ENCODE data around the gene FBLL1.
A peak's percentile ranks its signal among the peaks of the same experiment; 100 is the strongest.
"Not testable (repeated sequence)": the region's sequence is repeated elsewhere in the genome, so short reads cannot be mapped to it uniquely, and the experiment has no call there.

Gene FBLL1

GRCh38 chr5:168528521-168529373, at the start of gene FBLL1:
FBLL1 (plus strand) TSS chr5:168529305; CDS start chr5:168529505, 200 bp downstream.
- DNase-seq (ENCODE audit: low read depth in 3 of 3): peak in 2 of 3 experiments; percentile 14 to 28

- no peak for DNase-seq (ENCODE audit: low read depth in 3 of 3)
These were observed 48.5 kb upstream of the FBLL1 start for GRCh38 chr5:168480601-168481000.

GRCh38 chr5:168481330-168481788, 47.7 kb upstream of the FBLL1 start:
- no peak for DNase-seq (ENCODE audit: low read depth in 3 of 3)

- no peak for DNase-seq (ENCODE audit: low read depth in 3 of 3)
These were observed 46.7 kb upstream of the FBLL1 start for GRCh38 chr5:168482361-168482760.

DNA sequence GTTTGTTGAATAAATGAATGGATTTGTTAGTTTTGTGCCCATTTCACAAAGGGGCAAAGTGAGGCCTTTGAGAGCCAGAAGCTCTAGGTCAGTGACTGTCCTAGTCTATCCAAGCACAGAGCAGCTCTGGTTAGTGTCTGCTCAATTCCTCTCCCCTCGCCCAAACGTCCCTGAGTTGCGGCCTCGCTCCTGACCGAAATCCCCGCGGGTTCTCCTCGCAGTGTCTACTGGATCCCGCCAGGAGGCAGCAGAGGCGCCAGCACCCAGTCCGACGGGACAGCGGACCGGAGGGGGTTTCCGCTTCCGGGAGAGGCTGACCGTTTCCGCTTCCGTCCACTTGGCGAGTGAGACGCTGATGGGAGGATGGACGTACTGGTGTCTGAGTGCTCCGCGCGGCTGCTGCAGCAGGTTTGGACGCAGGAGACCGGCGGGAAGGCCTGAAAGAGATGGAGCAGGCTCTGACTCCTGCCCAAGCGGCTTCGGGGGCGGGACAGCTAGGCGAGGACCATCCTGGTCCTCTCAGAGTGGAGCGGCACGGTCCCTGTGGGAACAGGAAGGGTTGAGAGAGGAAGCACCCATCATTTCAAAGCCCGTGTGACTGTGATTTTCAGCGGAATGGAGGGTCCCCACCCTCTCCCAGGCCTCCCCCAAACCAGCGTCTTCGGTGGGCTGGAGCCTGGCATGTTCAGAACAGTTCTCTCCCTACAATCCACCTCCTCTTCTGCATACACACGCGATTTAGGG, 42.8 kb upstream of the FBLL1 start, which contains the start of gene RARS1:
Gene RARS1, plus strand, starts transcription at position 336 of the 744 bp plus-strand sequence. Its CDS starts 28 bp downstream, at position 364.
- peak; percentile 84 to 90 (median 88) for DNase-seq (ENCODE audit: low read depth in 3 of 3)

DNA sequence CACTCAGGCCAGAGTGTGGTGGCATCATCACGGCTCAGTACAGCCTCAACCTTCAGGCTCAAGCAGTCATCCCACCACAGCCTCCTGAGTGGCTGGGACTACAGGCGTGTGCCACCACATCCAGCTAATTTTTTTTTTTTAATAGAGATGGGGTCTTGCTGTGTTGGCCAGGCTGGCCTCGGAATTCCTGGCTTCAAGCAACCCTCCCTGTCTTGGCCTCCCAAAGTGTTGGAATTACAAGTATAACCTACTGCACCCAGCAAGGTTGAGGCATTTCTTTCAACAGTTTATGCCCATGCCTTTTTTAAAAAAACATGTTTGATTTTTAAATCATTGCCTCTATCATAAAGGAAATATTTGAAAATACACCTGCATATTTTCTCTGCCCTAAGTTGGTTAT, 40.0 kb upstream of the FBLL1 start:
- no peak for DNase-seq (ENCODE audit: low read depth in 3 of 3)

DNA sequence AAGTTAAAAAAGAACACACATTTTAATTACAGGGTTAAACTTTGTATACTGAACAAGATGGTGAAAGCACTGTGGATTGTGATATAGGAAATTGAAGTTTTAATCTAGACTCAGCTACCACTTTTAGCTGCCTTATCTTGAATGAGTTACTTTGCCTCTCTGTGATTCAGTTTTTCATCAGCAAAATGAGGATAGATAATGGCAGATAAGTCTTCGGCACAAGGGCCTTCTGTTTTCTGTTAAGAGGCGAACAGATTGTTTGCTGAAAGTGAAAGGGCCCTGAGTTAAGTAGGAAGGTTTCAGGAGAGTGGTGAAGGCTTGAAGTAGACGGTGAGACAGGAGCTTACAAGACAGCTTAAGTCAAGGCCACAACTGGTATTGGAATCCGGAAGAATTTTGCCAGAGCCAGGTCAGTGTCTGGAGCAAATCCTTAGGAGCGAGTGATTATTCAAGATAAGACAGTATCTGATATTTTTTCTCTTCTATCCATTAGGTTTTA, 35.0 kb upstream of the FBLL1 start:
- DNase-seq (ENCODE audit: low read depth in 3 of 3): no peak

DNA sequence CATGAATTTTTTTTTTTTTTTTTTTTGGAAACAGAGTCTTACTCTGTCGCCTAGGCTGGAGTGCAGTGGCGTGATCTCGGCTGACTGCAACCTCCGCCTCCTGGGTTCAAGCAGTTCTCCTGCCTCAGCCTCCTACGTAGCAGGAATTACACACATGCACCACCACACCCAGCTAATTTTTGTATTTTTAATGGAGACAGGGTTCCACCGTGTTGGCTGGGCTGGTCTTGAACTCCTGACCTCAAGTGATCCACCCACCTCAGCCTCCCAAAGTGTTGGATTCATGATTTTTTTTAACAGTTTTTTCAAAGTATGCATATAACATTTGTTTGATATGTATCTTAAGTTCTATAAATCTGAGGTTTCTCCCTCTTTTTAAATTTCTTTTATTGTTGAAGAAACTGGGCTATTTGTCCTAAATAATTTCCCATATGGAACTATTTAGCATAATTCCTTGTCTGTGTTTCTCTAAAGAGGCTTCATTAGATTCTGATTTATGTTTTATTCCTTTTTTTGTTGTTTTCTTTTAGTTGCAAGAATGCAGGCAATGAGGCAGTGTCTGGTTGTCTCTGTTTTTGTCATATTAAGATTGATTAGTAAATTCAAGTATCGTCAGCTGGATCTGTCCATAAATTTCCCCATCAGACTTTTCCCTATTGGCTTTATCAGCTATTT, 26.4 kb upstream of the FBLL1 start:
- no peak for DNase-seq (ENCODE audit: low read depth in 3 of 3)

- no peak for DNase-seq (ENCODE audit: low read depth in 3 of 3)
These were observed 15.2 kb upstream of the FBLL1 start for GRCh38 chr5:168513861-168514428.

DNA sequence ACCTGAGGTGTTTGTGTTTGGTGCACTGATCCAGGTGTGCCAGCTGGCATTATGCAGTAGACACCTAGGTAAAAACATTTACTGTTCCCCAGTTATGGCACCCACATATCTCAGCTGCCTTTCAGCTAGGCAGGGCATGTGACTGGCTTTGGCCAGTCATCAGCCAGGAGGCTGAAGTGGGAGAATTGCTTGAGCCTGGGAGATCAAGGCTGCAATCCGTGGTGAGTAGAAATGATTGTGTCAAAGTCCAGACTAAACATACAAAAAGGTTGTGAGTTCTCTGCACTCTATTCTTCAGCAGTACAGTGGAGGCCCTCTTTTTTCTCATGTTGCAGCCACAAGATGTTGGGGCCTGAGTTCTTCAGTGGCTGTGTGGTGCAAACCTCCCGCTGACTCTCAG, 3.2 kb upstream of the FBLL1 start:
- DNase-seq (ENCODE audit: low read depth in 3 of 3): no peak

GRCh38 chr5:168527756-168528295, 1.3 kb upstream of the FBLL1 start:
- DNase-seq (ENCODE audit: low read depth in 3 of 3): no peak

- no peak for DNase-seq (ENCODE audit: low read depth in 3 of 3)
These were observed 499 bp downstream of the FBLL1 start for GRCh38 chr5:168529374-168530234.

DNA sequence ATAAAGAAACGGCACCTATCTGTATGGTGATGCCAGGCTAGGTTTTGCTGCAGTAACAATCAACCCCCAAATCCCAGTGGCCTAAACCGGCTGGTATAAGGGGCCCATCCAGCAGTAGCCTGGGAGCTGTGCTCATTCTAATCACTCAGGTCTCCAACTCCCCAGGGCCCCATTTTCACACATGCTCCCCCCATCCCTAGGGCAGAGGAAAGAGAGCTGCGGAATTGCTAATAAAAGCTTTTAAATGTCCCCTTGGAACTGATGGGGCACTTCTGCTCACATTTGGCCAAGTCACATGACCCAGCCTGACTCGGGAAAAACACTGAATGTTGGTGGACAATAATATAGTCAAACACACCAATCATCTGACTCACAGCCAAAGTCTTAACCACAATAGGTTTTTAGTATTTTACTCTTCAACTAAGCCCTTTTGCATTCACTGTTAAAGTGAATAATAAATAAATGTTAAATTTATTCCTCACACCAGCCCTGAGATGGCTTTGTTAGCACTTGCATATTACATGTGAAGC, 1.6 kb downstream of the FBLL1 start:
- DNase-seq (ENCODE audit: low read depth in 3 of 3): no peak

GRCh38 chr5:168531191-168531590, 2.1 kb downstream of the FBLL1 start:
- no peak for DNase-seq (ENCODE audit: low read depth in 3 of 3)

DNA sequence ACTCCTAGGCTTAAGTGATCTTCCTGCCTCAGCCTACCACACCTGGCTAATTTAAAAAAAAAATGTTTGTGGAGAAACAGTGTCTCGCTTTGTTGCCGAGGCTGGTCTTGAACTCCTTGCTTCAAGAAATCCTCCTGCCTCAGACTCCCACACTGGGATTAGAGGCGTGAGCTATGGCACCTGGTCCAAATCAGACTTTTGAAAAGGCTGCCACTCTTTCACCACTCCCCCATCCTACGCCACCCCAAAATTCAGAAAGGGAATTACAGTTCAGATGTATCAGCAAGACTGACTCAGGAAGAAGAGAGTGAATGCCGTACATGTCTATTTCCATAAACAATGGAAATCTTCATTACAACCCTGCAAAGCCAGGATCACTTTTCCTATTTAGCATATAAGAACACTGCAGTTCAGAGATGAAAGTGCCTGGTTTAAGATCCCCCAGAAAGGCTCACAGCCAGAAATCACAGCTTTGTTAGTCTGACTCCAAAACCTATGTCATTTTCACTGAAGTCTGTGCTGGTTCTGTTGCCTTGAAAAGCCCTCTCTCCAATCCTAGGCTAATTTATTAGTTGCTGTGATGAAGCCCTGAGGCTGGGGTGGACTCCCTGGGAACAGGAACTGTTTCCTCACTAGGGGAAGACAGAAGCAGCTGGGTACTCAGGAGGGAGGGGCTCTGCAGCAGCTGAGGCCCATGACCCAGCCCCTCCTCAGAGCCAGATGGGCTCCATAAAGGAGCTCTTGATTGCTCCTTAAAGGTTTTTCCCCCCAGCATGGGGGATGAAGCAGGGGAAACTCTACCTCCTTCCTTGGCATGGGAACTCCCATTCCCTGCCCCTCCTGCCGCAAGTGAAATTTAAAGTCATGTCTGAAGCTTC, 3.1 kb downstream of the FBLL1 start:
- no peak for DNase-seq (ENCODE audit: low read depth in 3 of 3)

DNA sequence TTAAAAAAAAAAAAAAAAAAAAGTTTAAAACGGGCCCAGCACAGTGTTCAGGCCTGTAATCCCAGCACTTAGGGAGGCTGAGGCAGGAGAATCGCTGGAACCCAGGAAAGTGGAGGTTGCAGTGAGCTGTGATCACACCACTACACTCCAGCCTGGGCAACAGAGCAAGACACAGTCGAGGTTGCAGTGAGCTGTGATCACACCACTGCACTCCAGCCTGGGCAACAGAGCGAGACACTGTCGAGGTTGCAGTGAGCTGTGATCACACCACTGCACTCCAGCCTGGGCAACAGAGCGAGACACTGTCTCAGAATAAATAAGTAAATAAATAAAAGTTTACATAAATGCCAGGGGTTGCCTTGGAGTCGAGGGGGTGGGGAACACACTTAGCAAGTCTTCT, 5.2 kb downstream of the FBLL1 start:
- not testable (repeated sequence) for DNase-seq (ENCODE audit: low read depth in 3 of 3)

DNA sequence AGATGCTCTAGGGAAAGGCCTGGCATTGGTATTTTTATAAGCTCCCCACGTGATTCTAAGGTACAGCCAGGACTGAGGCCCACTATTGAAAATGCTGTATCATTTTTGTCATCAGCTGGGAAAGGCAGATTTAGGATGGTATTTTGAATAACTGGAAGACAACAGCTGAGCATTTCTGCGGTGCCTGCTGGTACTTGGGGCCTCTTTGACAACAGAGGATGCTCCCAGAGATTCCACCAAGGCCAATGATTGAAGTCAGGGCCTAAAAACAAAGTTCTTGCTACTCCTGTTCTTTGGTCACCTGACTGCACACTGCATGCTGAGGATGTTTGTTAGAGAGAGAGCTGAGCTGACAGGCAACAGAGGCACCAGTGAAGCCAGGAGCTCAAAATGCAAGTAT, 8.1 kb downstream of the FBLL1 start:
- DNase-seq (ENCODE audit: low read depth in 3 of 3): no peak

DNA sequence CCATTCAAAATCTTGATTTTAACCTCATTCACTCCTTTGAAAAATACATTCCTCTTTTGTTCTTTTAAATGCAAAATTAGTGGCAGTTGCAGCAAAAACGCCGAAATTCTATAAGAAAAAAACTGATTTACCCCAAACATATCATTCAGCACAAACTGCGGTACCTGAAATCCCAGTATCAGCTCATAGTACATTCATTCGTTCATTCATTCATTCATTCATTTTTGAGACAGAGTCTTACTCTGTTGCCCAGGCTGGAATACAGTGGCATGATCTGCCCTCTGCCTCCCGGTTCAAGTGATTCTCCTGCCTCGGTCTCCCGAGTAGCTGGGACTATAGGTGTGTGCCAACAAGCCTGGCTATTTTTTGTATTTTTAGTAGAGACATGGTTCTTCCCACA, 20.4 kb downstream of the FBLL1 start:
- DNase-seq (ENCODE audit: low read depth in 3 of 3): no peak

DNA sequence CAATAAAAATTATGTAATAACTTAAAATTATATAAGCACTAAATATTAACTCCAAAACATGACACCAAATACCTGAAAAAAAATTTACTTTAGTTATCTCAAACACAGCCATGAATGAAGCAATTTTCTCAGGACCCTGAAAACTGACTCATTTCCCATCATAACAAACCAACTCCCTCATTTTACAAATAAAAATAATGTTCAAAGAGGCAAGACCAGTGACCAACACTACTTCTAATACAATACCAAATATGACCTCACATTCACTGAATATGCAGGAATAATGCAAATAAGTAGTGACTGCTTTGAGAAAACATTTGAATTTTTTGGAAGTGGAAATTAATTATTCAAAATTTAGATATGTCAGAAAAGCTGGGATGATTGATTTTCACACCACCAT, 21.6 kb downstream of the FBLL1 start:
- no peak for DNase-seq (ENCODE audit: low read depth in 3 of 3)
